ENCODE results near the gene KIF5C.

The KIF5C gene

DNA sequence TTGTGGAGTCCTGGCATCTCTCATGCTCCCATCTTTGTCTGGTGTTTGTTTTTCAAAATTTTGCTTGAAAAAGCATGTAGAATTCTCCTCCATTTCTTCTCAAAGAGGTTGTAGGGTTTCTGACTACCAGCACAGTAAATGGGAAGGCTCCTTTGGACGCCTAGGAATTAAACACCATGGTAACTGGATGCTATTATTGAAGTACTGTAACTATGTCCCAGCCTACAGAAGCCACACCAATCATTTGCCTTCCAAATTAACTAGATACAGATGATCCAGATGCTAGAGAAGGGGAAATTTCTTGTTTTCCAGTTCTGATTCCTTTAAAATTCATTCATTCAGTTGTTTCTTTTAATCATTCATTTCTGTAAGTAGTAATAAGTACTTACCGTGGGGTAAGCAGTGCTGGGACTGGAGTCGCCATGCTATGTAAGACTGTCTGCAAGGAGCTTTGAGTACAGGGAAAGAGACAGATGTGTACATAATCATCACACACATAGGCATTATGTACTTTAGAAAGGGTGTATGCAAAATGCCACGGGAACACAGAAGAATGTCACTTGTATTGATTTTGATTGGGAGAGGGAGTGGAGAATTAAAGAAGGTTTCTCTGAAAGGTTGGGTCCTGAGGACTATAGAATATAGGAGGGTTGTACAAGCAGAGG, 49.6 kb downstream of the KIF5C start:
- DNase-seq (ENCODE audit: low read depth in 2 of 2): no peak

DNA sequence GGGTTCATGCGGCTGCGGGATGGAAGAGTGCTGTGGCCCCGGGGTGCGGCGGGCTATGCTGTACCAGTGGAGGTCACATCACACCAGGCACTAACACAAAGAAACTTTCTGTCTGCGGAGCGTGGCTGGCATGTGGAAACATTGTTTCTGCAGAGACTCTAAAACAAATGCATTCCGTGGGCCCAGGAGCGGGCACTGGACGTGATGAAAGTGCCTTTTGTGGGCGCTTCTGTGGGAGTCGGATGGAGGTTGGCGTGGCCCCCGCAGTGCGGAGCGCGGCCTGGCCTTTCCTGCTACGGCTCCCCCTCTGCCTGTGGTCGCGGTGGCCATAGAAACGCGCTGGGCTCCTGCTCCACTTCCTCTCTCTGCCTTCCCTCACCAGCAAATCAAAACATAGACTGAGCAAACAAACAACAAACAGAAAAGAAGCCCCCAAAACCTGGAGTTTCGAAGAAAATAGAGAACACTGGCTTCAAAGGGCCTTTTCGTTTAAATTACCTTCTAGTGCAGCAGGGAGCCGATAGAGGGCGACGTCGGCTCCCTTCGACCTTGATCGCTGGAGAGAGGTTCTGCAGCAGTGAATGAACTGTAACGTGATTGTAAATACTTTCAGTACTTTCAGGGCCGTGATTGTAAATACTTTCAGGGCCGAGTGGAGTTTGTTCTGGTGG, 51.4 kb downstream of the KIF5C start:
- peak; percentile 17 to 26 for DNase-seq (ENCODE audit: low read depth in 2 of 2)

DNA sequence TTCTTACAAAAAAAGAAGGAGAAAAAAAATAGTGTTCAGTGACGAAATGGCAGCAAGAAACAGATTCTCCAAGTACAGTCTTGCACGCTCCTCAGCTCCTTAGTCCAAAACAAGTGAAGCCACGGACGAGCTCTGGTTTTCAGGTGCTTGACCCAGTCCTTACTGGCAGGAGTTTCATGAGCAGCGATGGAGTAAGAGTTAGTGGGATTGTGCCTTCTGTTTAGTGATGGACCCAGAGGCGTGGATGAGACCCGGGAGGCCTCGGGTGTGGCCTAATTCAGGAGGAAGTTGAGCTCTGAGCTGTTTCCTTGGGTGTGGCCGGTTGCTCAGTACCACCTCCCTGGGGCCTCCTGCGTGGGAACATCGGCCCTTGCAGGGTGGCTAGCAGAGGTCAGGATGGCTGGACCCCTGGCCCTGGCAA, 52.0 kb downstream of the KIF5C start:
- peak; percentile 15 to 22 for DNase-seq (ENCODE audit: low read depth in 2 of 2)

DNA sequence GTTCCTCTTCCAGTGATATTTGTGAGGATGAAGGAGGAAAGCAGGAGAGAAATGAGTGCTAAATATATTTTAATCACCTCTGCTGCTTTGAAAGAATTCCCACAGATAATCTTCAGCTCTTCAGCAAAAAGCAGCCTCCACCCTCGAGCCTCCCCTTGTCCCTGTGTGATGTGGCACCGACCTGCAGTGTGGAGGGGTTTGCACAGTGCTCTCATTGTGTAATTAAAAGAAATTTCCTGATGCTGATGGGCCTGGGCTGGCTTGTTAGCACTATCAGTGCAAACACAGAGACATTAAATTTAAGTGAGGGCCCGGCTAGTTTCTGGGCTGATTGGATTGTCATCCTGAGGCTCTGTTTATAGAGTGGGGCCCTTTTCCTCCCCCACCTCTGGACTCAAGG, 53.4 kb downstream of the KIF5C start:
- DNase-seq (ENCODE audit: low read depth in 2 of 2): no peak

DNA sequence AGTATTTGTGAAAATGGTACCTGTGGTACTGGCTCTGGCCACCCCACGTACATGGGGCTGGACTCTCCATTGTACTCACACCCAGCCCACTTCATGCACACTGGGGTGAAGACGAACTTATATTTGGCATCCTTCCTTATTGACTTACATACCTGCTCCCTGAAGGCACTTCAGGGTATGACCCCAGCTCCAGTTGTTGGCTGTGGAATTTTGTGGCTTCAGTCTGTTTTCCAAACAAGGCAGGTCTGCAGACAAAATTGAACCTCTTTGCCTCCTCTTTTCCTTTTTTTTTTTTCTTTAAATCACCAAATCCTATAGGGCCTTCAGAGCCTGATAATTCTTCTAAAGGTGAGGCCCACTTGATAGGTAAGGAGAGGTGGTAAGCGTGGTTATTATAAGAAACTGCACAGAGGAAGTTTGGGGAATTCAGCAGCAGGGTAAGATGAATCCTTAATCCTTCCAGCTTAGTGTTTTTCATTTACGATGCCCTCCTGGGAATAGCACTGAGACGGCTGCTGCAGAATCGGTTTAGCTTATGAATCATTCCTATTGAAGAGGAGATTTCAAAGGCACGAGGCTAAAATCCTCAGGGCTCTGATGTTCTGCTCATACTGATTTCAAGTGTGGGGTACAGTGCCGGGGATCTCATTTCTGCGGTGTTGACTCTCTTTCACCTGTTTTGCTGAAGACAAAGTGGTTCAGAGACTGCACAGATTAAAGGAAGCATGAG, 55.2 kb downstream of the KIF5C start:
- DNase-seq (ENCODE audit: low read depth in 2 of 2): no peak

DNA sequence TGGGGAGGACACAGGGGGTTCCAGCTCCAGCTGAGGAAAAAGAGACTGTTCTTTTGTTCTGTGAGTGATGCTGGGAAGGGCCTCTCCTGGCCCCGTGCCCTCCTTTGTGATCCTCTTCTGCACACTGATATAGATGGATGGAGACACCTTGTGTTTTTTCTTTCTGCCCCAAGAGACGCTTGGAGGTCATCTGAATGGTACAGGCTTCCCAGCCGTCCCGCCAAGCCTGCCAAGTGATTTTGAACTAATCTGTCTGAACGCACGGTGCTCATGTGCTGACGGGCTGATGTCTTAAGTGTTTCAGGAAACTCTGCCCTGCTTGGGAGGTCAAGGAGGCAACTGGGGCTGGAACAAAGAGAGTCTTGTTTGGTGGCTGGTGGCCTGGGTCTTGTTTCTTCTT, 57.5 kb downstream of the KIF5C start:
- no peak for DNase-seq (ENCODE audit: low read depth in 2 of 2)

DNA sequence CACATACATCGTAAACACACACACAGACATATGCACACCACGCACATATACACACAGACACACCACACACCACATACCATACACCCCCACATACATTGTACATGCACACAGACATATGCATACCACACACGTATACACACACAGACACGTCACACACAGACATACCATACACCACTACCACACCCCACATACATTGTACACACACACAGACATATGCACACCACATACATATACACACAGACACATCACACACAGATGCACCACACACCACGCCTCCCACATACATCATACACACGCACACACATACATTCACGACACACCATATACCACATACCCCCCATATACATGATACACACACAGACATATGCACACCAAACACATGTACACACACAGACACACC, 58.4 kb downstream of the KIF5C start:
- DNase-seq (ENCODE audit: low read depth in 2 of 2): no peak

DNA sequence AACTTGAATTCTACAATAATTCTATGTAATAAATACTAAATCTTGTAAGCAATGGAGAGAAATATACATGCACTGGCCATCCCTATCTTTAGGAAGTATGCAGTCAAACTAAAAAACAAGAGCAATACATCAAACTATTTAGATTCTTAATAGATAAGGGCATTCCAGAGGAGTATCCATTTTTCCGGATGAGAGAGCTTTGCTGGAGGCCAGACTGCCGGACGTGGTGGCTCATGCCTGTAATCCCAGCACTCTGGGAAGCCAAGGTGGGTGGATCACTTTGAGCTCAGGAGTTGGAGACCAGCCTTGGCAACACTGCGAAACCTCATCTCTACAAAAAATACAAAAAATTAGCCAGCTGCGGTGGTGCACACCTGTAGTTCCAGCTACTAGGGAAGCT, 60.8 kb downstream of the KIF5C start:
- DNase-seq (ENCODE audit: low read depth in 2 of 2): no peak

DNA sequence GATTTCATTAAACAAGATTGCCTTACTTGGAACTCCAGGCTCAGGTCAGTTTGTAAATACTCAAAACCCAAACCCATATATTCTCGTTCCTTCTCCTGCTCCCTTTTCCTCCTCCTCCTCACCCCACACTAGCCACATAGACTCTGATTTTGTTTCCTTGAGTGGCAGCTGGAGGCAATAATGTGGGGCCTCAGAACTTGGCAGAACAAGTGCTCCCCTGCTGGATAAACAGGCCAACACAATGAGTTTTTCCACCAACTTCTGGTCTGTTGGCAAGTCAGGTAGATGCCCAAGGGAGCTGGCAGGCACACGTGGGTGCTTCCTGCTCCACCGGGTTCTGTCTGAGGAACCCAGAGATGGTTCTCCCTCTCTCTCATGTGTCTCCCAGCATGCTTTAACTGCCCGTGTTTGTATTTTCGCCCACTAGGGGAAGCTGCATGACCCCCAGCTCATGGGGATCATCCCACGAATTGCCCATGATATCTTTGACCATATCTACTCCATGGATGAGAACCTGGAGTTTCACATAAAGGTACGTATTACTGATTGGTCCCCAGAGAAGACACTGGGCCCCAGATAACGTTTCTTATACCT, 61.9 kb downstream of the KIF5C start:
- DNase-seq (ENCODE audit: low read depth in 2 of 2): no peak

DNA sequence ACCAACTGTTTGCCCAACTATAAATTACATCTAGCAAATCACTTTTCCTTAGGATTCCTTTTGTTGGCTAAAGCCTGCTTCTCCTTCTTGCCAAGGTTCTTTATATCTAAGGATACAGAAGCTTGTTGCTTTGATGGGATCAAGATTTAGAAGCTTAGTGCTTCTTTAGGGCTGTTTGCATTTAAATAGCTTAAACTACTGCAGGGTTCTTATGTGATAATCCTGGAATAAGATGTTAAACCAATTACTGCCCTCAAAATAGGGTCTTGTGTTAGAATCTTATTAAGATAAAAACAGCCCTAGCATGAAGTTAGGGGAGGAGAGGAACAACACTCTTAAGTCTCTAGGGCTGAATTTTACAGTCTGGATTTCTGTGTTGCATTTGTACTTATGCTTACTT, 64.2 kb downstream of the KIF5C start:
- no peak for DNase-seq (ENCODE audit: low read depth in 2 of 2)

DNA sequence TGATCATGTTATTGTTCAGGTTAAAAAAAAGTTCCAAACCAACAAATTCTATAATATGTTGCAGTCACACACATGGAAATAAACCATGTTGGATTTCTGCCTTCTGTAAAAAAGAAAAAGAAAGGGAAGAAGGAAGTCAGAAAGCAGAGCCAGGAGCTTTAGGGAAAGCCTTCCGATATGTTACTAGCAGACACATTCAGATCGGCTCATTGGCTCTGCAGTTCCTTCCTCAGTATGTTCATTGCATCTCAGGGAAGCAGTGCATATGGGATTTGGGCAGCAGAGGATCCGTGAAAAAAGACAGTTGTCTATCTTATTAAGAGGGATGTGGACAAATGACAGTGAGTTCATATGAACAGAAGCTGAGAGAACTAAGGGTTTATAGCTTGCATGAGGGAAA, 68.1 kb downstream of the KIF5C start:
- DNase-seq (ENCODE audit: low read depth in 2 of 2): no peak

DNA sequence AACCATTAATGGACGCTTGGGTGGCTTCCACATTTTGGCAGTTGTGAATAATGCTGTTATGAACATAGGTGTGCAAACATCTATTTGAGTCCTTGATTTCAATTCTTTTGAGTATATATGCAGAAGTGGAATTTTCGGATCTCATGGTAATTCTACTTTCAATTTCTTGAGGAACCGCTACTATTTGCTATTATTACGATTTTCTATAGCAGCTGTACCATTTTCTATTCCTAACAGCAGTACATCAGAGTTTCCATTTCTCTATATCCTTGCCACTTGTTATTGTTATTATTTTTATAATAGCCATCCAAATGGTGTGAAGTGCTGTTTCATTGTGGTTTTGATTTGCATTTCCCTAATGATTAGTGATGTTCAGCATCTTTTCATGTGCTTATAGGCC, 69.5 kb downstream of the KIF5C start:
- no peak for DNase-seq (ENCODE audit: low read depth in 2 of 2)

DNA sequence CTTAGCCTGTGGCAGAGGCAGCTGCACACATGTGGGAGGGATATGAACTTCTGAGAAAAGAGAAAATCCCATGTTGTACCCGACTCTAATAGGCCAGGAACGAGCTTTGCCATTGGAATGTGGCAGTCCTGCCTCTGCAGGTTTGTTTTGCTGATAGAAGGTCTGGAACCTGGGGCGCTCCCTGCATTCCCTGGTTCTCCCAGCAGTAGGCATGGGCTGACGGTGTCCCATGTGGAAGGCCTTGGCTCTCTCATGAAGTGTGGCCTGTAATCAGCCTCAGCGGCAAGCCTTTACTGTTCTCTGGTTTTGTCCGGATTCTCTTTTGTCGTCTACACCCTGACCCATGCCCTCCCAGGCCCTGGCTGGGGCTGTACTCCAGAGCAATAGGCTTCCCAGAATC, 72.3 kb downstream of the KIF5C start:
- no peak for DNase-seq (ENCODE audit: low read depth in 2 of 2)

DNA sequence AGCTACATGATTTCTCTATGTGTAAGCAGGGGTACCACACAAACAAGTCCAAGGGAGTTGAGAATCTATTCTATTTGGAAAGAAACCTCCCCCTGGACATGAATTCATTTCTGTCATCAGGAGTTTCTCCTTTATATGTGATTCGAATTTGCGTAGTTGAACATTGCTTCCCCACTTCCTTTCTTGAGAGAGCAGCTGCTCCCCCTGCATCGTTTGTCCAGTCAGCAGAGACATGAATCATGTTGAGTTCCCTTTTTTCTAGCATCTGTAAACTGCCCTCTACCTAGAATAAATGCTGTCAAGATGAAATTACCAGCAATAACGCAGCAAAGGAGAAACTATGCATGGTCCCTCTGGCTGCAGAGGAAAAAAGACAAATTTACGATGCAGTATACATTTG, 73.8 kb downstream of the KIF5C start:
- no peak for DNase-seq (ENCODE audit: low read depth in 2 of 2)

DNA sequence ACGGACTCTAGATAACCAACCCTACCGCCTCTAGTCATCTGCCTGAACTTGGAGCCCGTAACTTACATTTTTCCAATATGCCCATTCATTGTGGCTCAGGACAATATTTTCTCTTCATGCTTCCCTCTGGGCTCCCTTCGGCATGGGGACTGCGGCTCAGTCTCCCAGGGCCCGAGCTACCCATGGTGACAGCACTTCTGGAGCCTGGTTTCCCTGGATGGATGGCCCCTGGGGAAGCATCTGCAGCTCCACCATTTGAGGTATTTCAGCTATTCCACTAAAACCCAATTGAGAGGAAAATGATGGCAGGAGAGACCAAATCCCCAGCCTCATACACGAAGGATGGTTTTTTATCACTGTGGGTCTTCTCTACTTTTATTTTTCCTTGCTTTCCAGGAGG, 74.3 kb downstream of the KIF5C start:
- no peak for DNase-seq (ENCODE audit: low read depth in 2 of 2)

DNA sequence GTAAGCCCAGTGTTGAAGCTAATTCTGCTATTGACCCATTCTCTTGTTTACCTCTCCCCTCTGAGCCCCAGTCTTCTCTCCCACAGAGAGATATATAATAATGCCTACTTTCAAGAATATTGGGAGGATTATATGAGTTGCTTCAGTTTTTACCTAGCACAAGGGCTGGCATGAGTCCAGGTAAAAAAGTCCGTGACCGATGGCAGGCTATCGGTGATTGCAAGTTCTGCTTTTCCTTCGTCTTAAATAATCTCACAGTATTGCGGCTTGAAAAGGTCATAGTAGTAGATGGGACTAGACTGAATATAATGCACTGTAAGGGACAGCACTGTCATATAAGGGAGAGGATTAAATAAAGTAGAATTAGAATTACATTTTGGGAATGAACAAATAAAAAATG, 77.6 kb downstream of the KIF5C start:
- no peak for DNase-seq (ENCODE audit: low read depth in 2 of 2)

DNA sequence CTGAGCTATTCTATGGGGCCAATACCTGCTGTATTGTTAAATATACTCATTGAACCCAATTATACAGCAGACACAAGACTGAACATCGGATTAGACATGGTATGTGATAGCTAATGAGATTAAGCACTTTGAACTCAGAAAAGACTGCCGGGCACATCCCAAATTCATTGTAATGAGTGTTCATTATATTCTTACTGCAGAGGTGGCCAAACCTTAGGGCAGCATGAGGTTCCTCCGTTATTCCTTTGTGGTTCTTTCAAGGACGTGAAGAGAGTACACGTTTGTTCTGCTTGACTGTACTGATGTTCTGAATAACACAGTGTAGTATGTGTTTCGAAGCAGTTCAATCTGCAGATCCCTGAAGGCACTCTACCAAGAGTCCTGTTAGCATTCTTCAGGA, 78.4 kb downstream of the KIF5C start:
- no peak for DNase-seq (ENCODE audit: low read depth in 2 of 2)

DNA sequence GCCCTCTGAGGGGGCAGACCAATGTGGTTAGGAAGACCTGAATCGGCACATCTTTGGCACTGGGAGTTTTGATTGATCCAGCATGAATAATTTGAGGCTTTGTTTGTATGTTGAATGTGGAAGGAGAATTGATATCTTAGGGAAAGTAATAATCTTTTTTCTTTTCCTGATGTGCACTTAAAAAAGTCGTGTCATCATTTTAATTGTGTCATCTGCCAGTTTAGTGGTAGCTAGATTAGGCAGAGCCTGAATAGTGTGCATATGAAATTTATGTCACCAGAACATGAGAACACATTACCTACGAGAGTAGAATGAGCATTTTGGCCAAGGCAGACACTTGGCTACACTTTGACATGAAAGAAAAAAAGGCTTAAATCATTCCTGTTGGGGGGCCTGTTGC, 79.5 kb downstream of the KIF5C start:
- no peak for DNase-seq (ENCODE audit: low read depth in 2 of 2)

DNA sequence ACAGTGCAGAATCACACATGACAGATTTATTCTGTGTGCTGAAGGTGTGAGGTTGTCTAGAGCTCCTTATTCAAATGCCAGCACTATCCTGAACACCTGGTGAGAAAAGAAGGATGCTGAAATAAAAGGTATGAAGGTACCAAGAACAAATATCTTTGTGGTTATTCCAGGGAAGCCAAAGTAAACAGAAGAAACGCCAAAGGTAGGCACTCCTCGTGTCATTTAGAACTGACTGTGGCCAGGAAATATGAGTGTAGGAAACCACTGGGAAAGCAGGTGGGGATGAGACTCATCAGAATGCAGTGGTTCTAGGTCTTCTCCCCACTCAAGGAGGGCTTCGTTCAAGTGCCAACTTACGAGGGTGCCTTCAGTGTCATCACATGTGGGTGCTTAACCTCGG, 80.8 kb downstream of the KIF5C start:
- no peak for DNase-seq (ENCODE audit: low read depth in 2 of 2)

DNA sequence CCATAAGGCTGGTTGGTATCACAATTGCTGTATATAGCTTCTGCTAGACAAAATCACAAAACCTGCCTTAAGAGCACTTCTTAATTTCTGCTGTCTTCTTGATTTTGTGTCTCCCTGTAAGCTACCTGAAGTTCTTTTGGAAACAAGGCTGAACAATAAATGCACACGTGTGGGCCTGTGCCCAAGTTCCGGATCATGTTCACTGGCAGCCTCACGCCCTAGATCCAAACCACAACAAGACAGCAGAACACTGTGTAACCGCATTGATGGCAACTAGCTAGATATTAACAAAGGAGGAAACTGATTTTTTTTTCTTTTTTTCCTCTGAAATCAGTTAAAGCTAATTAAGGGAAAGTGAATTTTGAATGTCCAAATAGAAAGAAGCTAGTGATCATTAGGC, 82.0 kb downstream of the KIF5C start:
- no peak for DNase-seq (ENCODE audit: low read depth in 2 of 2)

DNA sequence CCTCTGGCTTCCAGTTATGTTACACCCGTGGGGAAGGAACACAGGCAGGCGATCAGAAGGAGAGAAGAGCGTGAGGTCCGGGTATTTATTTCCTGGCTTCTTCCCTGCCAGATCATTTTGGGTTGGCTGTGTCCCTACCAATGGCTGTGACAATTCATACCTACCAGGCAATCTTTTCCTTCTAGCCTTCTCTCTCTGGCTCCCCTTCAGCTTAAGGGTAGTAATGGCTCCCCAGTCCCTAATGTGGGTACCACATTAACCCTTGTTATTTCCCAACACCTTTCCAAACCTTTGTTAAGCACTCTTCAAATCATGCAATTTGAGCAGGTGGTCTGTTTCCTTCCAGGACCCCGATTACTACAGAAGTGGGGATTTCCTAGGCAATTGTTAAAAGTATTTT, 84.7 kb downstream of the KIF5C start:
- DNase-seq (ENCODE audit: low read depth in 2 of 2): no peak

DNA sequence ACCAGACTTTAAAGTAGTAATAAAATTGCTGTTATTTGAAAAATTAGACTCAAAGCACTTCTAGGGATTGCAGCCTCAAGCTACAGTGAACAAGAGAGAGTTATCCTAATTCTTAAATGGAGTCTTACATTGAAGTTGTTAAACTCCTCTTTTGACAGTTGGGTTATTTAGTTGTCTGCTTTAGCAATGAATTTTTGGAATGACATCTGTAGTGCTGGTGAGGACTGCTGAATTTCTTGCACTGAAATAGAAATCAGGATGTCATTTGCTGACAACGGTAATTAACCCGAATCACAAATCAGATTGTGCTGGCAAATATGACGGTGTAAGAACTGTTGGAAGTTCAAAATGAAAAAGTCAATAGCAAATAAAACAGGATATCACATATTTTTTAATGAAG, 85.5 kb downstream of the KIF5C start:
- DNase-seq (ENCODE audit: low read depth in 2 of 2): no peak

DNA sequence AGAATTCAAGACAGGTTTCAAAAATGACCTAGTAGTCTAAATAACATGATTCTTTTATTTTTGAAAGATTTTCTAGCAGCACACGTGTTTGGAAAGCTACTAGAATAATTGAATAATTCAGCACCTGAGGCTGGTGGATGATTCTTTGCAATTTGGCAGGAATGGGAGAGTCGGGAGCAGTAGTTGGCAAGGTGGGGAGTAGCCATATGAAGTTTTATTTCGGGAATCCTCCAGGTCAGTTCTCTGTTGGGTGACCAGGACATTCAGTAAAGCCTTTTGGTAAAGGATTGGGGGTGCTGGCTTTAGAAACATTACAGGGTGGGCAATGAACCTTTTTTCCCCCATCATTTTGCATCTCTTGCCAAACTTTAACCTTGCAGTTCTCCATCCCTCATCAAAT, 88.4 kb downstream of the KIF5C start:
- DNase-seq (ENCODE audit: low read depth in 2 of 2): no peak
